RWPE2 (cell line): ENCODE measurements around the gene CPB2.
A peak's percentile ranks its signal among the peaks of the same experiment; 100 is the strongest.

ENCODE experiments used
- ATAC-seq: fragments of 200-7000 bp; cut with Tn5 transposase; 3 replicates; pipeline ENCODE4 v1.9.1; 2021; ENCODE audit warnings: low read depth
- DNase-seq: peaks from one replicate; pipeline ENCODE4 v3.0.0-alpha.2; 2020; ENCODE audit warnings: low spot score
- H3K27ac ChIP-seq: fragments of 450-650 bp; 2 replicates; pipeline ENCODE4 v1.5.1; 2017; ENCODE audit warnings: mild to moderate bottlenecking; ENCODE audit not compliant: poor library complexity, severe bottlenecking
- H3K27me3 ChIP-seq: fragments of 250-450 bp; sonication (Bioruptor Pico); 2 replicates; pipeline ENCODE4 v1.5.1; 2021; ENCODE audit warnings: mild to moderate bottlenecking, moderate library complexity; ENCODE audit not compliant: insufficient read depth, poor library complexity, severe bottlenecking
- H3K36me3 ChIP-seq: fragments of 250-450 bp; sonication (Bioruptor Pico); 2 replicates; pipeline ENCODE4 v1.5.1; 2020; ENCODE audit warnings: low read depth, mild to moderate bottlenecking, moderate library complexity
- H3K4me1 ChIP-seq: fragments of 250-450 bp; sonication (Bioruptor Pico); 2 replicates; pipeline ENCODE4 v1.5.1; 2021; ENCODE audit warnings: mild to moderate bottlenecking, moderate library complexity; ENCODE audit not compliant: insufficient read depth, poor library complexity, severe bottlenecking
- H3K4me3 ChIP-seq: fragments of 250-450 bp; sonication (Bioruptor Pico); 2 replicates; pipeline ENCODE4 v1.5.1; 2021; ENCODE audit warnings: mild to moderate bottlenecking, moderate library complexity; ENCODE audit not compliant: severe bottlenecking
- H3K9me3 ChIP-seq: fragments of 250-450 bp; sonication (Bioruptor Pico); 2 replicates; pipeline ENCODE4 v1.5.1; 2021; ENCODE audit warnings: mild to moderate bottlenecking, moderate library complexity; ENCODE audit not compliant: severe bottlenecking
- CTCF ChIP-seq: fragments of 450-650 bp; IDR thresholded peaks from one replicate; pipeline ENCODE4 v1.5.1; 2017; ENCODE audit warnings: mild to moderate bottlenecking, moderate library complexity; ENCODE audit not compliant: poor library complexity, severe bottlenecking

CPB2 gene

DNA sequence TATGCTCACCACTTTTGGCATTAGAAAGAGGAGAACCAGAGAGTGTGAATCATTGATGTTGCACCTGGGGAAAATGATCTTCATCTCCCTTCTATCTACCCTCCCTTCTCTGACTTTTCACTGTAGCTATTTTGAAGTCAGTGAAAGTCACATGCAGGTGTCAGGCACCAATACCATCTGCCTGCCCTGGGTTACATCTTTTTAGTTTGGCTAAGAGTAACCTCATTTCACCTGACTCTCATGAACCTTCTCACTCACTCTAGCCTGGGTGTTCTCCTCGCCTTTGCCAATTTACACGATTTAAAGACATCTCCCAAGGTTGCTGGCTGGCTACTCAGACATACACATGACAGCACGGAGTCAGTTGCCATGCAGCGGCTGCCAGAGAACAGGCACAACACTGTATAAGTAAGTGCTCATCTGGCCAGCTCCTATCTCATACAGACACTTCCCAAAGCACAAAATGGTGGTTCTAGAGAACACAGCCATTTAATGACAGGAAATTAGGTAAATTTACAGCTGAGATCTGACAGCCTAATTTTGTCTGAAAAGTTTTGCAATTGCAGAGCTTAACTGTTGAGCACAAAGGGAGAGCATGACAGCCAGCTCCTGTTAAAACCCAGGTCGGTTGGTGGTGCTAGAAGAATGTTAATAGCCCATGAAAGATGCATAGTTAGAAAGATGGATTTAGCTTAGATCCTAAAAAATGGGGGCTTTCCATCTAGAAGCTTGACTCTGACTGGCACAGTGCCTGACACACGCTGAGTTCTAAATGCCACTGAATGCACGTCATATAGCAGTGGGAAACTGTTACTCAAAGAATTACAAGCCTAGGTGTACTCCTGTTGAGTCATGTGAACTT, 44.7 kb upstream of the CPB2 start:
- no peak overlapping the region for H3K27ac ChIP-seq
- ATAC-seq (peak; percentile 21; the same call in 1 of the 3 replicates), DNase-seq (no peak)
- no peaks in the 10 kb centered on the region; the same call in 1 of the 2 replicates for H3K36me3 ChIP-seq
- no peaks in the 10 kb centered on the region for H3K4me1 ChIP-seq
- no peak overlapping the region for H3K4me3 ChIP-seq
- no peak for TF ChIP-seq CTCF
- H3K27me3 ChIP-seq, result no peaks in the 10 kb centered on the region
- H3K9me3 ChIP-seq, result no peaks in the 10 kb centered on the region

- no peak overlapping the region for H3K27ac ChIP-seq
- ATAC-seq, result no peak
Measured at GRCh38 chr13:46146898-46147297, 42.1 kb upstream of the CPB2 start.

GRCh38 chr13:46145950-46146349, 41.1 kb upstream of the CPB2 start:
- Histone ChIP-seq H3K27ac (no peak overlapping the region), H3K4me3 (no peak overlapping the region), H3K4me1 (no peaks in the 10 kb centered on the region), H3K27me3 (no peaks in the 10 kb centered on the region), H3K9me3 (no peaks in the 10 kb centered on the region), H3K36me3 (no peaks in the 10 kb centered on the region; the same call in 1 of the 2 replicates)
- TF ChIP-seq CTCF, result no peak
- DNase-seq (no peak), ATAC-seq (no peak)

More at GRCh38 chr13:46146898-46147297, 42.1 kb upstream of the CPB2 start:
- no peak for DNase-seq
- Histone ChIP-seq H3K27me3 (no peaks in the 10 kb centered on the region), H3K4me3 (no peak overlapping the region), H3K4me1 (no peaks in the 10 kb centered on the region), H3K9me3 (no peaks in the 10 kb centered on the region), H3K36me3 (no peaks in the 10 kb centered on the region; the same call in 1 of the 2 replicates)
- TF ChIP-seq CTCF, result peak; percentile 31

GRCh38 chr13:46145135-46145534, 40.3 kb upstream of the CPB2 start:
- H3K9me3 ChIP-seq, result no peaks in the 10 kb centered on the region
- no peak for TF ChIP-seq CTCF
- no peaks in the 10 kb centered on the region; the same call in 1 of the 2 replicates for H3K36me3 ChIP-seq
- no peak overlapping the region for H3K4me3 ChIP-seq
- DNase-seq (no peak), ATAC-seq (no peak)
- H3K27me3 ChIP-seq, result no peaks in the 10 kb centered on the region
- H3K4me1 ChIP-seq, result no peaks in the 10 kb centered on the region
- no peak overlapping the region for H3K27ac ChIP-seq

DNA sequence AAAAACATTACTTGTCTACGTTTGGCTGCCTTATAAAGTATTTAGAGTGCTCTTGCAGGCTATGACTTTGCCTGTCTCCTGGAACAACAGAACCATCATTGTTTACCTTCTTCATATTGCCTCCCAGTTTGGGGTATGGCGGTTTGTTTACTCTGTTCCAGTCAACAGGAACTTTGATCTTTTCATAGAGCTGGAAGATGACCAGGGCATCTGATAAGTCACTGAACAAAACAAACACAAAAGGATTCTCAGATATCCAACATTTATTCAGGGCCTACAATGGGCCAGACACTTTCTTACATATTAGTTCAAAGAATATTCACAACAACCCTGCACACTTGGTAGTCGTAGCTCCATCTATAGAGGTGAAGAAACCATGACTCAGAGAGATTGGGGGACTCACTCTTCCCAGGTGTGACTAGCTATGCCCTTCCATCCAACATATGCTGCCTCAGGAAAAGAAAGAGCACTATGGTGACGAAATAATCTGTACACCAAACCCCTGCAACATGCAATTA, 38.4 kb upstream of the CPB2 start:
- Histone ChIP-seq H3K4me3 (no peak overlapping the region), H3K27ac (no peak overlapping the region), H3K36me3 (no peaks in the 10 kb centered on the region), H3K9me3 (no peaks in the 10 kb centered on the region), H3K27me3 (no peaks in the 10 kb centered on the region), H3K4me1 (no peaks in the 10 kb centered on the region)
- TF ChIP-seq CTCF, result no peak
- DNase-seq, result no peak
- no peak for ATAC-seq
